T-helper 17 cell (primary cell): ENCODE results near the gene GNG5. TPM values are rescaled to one million over a fixed set of nuclear protein-coding genes. Genes with fewer than 3 reads are reported as not detected.

Experiments
- ATAC-seq: fragments of 150-1000 bp; cut with Tn5 transposase; 2 replicates; pipeline ENCODE4 v1.10.0; 2021; ENCODE audit warnings: mild to moderate bottlenecking, moderate library complexity
- DNase-seq, 3 donors: peaks; one replicate each; pipeline versions ENCODE4 v3.0.0 to v3.0.0-alpha.2; 2020 to 2021
- H3K9me3 ChIP-seq: one replicate; pipeline ENCODE4 v1.7.0; 2013; ENCODE audit warnings: low read length, mild to moderate bottlenecking; ENCODE audit not compliant: control insufficient read depth, poor library complexity, severe bottlenecking
- H3K27ac Mint-ChIP-seq: one replicate; pipeline ENCODE4 v1.8.0; 2022; ENCODE audit warnings: mild to moderate bottlenecking, moderate library complexity, mixed read lengths
- H3K27me3 Mint-ChIP-seq: one replicate; pipeline ENCODE4 v1.8.0; 2022; ENCODE audit warnings: mixed read lengths
- H3K36me3 Mint-ChIP-seq: one replicate; pipeline ENCODE4 v1.8.0; 2022; ENCODE audit warnings: low read depth, mixed read lengths
- H3K4me1 Mint-ChIP-seq: one replicate; pipeline ENCODE4 v1.8.0; 2022; ENCODE audit warnings: mild to moderate bottlenecking, mixed read lengths
- H3K4me3 Mint-ChIP-seq: one replicate; pipeline ENCODE4 v1.8.0; 2022; ENCODE audit warnings: mild to moderate bottlenecking, moderate library complexity, mixed read lengths
- total RNA-seq, 4 donors: library from RNA in 2 of 4; stranded (reverse) in 2 of 4; gene quantifications; one replicate each; pipeline ENCODE4 v1.2.3 and lab custom pipeline; 2022 to 2026

GNG5 gene
- total RNA-seq, 2 donors from 2014 or later, result 27.6 to 34.8 TPM

GRCh38 chr1:84506729-84507453 is 510 bp upstream of the GNG5 start:
- no peak for DNase-seq
- Mint-ChIP-seq H3K4me3 (peak overlapping the region; percentile 98), H3K4me1 (peaks cover 28% of the 10 kb centered on the region), H3K27me3 (no peaks in the 10 kb centered on the region), H3K36me3 (peaks cover 5% of the 10 kb centered on the region), H3K27ac (peak overlapping the region; percentile 98)
- H3K9me3 ChIP-seq, result no peaks in the 10 kb centered on the region
- no peak for ATAC-seq

- H3K36me3 Mint-ChIP-seq, result peaks cover 5% of the 10 kb centered on the region
- H3K4me1 Mint-ChIP-seq, result peaks cover 40% of the 10 kb centered on the region
- ATAC-seq (peak; percentile 29), DNase-seq (peak in 1 of 3 donors; percentile 6)
- peak overlapping the region; percentile 98 for H3K4me3 Mint-ChIP-seq
- no peaks in the 10 kb centered on the region for H3K27me3 Mint-ChIP-seq
- peak overlapping the region; percentile 98 for H3K27ac Mint-ChIP-seq
- no peaks in the 10 kb centered on the region for H3K9me3 ChIP-seq
Measured at GRCh38 chr1:84505493-84506001, 834 bp downstream of the GNG5 start.

DNA sequence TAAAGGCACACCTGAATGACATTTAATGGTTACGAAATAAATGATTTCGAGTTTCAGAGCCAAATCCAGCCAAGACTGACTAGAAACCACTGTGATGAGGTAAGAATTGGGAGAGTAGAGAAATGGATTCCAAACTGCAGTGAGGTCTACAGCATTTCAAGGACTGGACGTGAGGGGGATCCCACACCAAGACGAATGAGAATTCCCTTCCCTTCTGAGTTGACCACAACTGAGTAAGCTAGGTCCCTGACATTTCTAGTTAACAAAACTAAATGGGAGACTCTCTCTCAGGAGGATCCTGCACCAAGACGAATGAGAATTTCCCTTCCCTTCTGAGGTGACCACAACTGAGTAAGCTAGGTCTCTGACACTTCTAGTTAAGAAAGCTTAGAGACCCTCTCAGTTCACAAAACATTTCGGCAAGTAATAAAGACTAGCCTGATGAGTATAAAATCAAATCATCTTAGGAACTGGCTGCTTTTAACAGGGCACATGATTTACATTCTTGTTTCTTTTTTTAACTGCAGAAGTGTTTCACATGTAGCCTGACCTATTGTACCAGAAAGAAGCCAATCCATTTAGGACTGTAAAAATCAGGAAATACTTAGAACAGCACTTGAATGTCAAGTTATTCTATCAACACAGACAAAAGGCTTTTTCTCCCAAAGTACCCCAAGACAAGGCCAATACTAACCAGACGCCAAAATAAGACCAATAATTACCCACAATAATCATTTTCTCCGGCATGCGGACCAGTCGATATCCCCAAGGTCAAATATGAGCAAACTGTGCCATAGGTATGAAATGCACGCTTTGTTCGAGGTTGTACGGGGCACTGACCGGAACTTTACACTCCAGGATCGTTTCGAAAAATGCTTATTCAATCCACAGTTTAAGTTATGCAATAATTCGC is 1.5 kb downstream of the GNG5 start:
- Mint-ChIP-seq H3K27ac (peak overlapping the region; percentile 98), H3K4me1 (peaks cover 41% of the 10 kb centered on the region), H3K4me3 (peak overlapping the region; percentile 98), H3K36me3 (peaks cover 5% of the 10 kb centered on the region), H3K27me3 (no peaks in the 10 kb centered on the region)
- no peak for DNase-seq
- H3K9me3 ChIP-seq, result no peaks in the 10 kb centered on the region
- no peak for ATAC-seq

DNA sequence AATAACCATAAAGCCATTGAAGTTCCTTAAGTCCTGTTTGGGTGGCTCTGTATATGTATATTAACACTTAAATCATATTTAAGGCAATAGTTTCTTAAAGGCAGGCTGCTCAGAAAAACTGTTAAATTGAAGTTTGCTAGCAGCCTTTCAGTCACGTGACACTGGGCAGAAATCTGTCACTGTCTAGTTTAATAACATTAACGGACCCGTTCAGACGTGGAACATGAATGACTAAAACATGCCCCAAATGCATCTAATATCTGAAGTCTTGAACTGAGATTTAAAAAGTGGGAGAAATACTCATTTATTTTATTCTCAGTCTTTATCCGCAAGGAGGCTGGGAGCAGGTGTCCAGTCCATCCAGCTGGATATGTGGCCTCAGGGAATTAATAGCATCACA is 3.5 kb downstream of the GNG5 start:
- no peak overlapping the region for H3K4me3 Mint-ChIP-seq
- no peaks in the 10 kb centered on the region for H3K27me3 Mint-ChIP-seq
- H3K36me3 Mint-ChIP-seq, result peaks cover 5% of the 10 kb centered on the region
- no peaks in the 10 kb centered on the region for H3K9me3 ChIP-seq
- DNase-seq (no peak), ATAC-seq (no peak)
- H3K4me1 Mint-ChIP-seq, result peaks cover 45% of the 10 kb centered on the region
- H3K27ac Mint-ChIP-seq, result no peak overlapping the region

DNA sequence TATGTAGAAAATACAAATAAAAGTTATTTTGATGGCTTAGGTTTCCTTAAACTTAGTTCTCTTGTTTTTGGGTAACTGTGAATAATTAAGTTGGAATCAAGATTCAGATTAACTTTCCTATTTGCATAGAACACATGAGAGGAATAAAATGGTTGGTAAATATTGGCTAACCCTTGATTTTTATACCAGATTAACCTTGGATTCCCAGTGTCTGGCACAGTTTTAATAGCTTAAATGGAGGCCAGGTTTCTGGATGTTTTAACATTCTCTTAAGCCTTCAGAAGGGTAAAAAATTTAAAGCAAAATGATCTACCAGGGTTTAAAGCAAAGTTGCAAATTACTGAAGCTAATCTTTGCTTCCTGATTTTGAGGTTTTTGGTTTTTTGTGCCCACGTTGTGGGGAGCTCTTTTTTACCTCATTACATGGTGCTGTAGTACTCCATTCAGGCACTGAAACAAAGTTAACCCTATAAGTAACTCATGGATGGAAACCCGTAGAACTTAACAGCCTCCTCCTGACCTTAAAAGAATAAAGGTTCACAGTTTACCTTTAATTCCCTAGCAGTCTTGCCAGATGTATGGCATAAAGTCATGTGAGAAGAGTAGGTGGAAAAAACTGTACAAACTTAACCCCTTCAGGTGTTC is 8.6 kb downstream of the GNG5 start:
- DNase-seq (no peak), ATAC-seq (peak; percentile 51)
- H3K27ac Mint-ChIP-seq, result peak overlapping the region; percentile 60
- H3K4me3 Mint-ChIP-seq, result no peak overlapping the region
- no peaks in the 10 kb centered on the region for H3K36me3 Mint-ChIP-seq
- H3K27me3 Mint-ChIP-seq, result no peaks in the 10 kb centered on the region
- no peaks in the 10 kb centered on the region for H3K9me3 ChIP-seq
- H3K4me1 Mint-ChIP-seq, result peaks cover 28% of the 10 kb centered on the region

- Mint-ChIP-seq H3K4me3 (no peak overlapping the region), H3K36me3 (no peaks in the 10 kb centered on the region), H3K27ac (no peak overlapping the region)
Measured at GRCh38 chr1:84496498-84496897, 9.9 kb downstream of the GNG5 start.

DNA sequence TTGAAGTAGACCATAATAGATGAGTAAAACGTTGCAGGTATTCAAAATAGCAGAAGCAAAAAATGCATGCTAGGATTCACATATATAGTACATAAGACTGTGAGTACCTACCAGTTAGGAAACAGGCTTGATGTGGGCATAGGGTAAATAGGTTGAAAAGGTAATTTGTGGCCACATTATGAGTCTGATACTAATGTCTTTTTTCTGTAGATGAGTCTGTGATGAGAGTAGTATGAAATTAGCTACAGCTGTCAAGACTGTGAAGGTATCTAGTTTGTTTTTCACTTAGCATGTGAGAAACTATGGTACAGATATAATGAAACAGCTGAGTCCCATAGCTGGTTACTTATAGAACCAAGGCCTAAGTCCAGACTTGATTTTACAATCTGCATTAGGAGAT is 12.6 kb downstream of the GNG5 start:
- H3K9me3 ChIP-seq, result no peaks in the 10 kb centered on the region
- H3K4me1 Mint-ChIP-seq, result peaks cover 19% of the 10 kb centered on the region
- H3K27ac Mint-ChIP-seq, result peak overlapping the region; percentile 11
- no peaks in the 10 kb centered on the region for H3K27me3 Mint-ChIP-seq
- peaks cover 5% of the 10 kb centered on the region for H3K36me3 Mint-ChIP-seq
- DNase-seq (no peak), ATAC-seq (no peak)
- H3K4me3 Mint-ChIP-seq, result no peak overlapping the region

More at GRCh38 chr1:84496498-84496897, 9.9 kb downstream of the GNG5 start:
- DNase-seq (no peak), ATAC-seq (no peak)
- Mint-ChIP-seq H3K4me1 (peaks cover 20% of the 10 kb centered on the region), H3K27me3 (no peaks in the 10 kb centered on the region)
- no peaks in the 10 kb centered on the region for H3K9me3 ChIP-seq

DNA sequence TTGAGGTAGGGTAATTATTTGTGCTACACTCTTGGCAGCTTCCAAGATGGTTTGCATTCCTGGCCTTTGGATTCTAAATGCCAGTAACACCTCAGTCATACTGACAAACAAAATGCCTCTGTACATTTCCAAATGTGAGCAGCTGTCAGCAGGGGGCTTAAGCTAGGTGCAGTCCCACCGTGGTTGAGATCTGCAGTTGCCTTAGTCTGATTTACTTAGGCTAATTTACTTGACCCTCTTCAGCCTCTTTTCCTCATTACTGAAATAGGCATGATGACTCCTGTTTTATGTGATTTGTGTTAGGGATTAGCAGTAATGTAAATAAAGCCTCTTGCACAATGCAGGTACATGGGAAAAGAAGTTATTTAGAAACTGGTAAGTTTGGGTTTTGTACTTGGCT is 13.7 kb downstream of the GNG5 start:
- peaks cover 5% of the 10 kb centered on the region for H3K36me3 Mint-ChIP-seq
- H3K4me3 Mint-ChIP-seq, result no peak overlapping the region
- H3K9me3 ChIP-seq, result no peaks in the 10 kb centered on the region
- peaks cover 14% of the 10 kb centered on the region for H3K4me1 Mint-ChIP-seq
- no peaks in the 10 kb centered on the region for H3K27me3 Mint-ChIP-seq
- DNase-seq, result no peak
- no peak for ATAC-seq
- H3K27ac Mint-ChIP-seq, result peak overlapping the region; percentile 45

- Mint-ChIP-seq H3K27me3 (no peaks in the 10 kb centered on the region), H3K36me3 (peaks cover 9% of the 10 kb centered on the region), H3K27ac (peak overlapping the region; percentile 87)
Measured at GRCh38 chr1:84489766-84490165, 16.6 kb downstream of the GNG5 start.

GRCh38 chr1:84488107-84488506 is 18.3 kb downstream of the GNG5 start:
- no peaks in the 10 kb centered on the region for H3K27me3 Mint-ChIP-seq
- H3K4me3 Mint-ChIP-seq, result no peak overlapping the region
- no peak overlapping the region for H3K27ac Mint-ChIP-seq
- no peaks in the 10 kb centered on the region for H3K9me3 ChIP-seq
- H3K36me3 Mint-ChIP-seq, result peaks cover 12% of the 10 kb centered on the region
- peaks cover 23% of the 10 kb centered on the region for H3K4me1 Mint-ChIP-seq
- DNase-seq (no peak), ATAC-seq (no peak)

More at GRCh38 chr1:84489766-84490165, 16.6 kb downstream of the GNG5 start:
- H3K4me3 Mint-ChIP-seq, result no peak overlapping the region
- ATAC-seq, result no peak
- no peak for DNase-seq
- H3K4me1 Mint-ChIP-seq, result peaks cover 25% of the 10 kb centered on the region
- H3K9me3 ChIP-seq, result no peaks in the 10 kb centered on the region

DNA sequence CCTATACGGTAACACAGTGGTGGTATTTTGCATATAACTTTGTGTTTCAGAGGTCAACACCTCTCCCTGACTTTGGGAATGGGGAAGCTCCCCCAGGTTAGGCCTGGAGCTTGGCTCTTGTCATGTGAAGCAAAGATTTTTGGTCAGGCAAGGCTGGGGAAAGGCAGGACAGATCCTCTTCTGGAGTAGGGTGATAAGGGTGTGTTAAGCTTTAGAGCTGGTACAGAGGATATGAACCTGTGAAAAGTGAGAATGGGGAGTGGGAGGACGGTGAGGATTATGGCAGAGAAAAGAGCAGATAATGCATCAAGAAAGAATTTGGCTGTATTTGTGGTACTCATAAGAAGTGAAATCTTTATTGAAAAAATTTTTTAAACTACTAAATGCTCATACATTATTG is 25.1 kb downstream of the GNG5 start:
- peaks cover 7% of the 10 kb centered on the region for H3K36me3 Mint-ChIP-seq
- no peaks in the 10 kb centered on the region for H3K9me3 ChIP-seq
- H3K27ac Mint-ChIP-seq, result no peak overlapping the region
- no peaks in the 10 kb centered on the region for H3K27me3 Mint-ChIP-seq
- DNase-seq, result no peak
- ATAC-seq, result no peak
- peaks cover 35% of the 10 kb centered on the region for H3K4me1 Mint-ChIP-seq
- peak overlapping the region; percentile 39 for H3K4me3 Mint-ChIP-seq

GRCh38 chr1:84480650-84481049 is 25.7 kb downstream of the GNG5 start:
- no peak for ATAC-seq
- Mint-ChIP-seq H3K36me3 (peaks cover 9% of the 10 kb centered on the region), H3K27me3 (peaks cover 3% of the 10 kb centered on the region), H3K27ac (no peak overlapping the region), H3K4me1 (peaks cover 32% of the 10 kb centered on the region), H3K4me3 (no peak overlapping the region)
- H3K9me3 ChIP-seq, result no peaks in the 10 kb centered on the region
- no peak for DNase-seq

DNA sequence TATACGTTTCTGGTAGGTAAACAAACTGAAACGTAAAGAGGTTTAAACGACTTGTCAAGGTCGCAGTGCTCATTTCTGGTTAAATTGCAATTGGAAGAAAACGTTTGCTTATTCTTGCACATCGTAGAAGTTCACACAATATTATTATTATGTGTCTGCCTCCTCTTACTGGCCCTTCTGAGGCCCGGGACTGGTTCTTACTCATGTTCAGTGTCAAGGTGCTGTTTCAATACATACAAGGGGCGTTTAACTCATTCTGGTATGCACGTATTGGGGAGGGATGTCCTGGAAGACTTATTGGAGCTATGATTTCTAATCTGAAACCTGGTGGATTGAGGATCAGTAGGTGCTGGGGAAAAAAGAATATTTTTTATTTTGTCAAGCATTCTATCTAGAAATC is 26.4 kb downstream of the GNG5 start:
- DNase-seq (no peak), ATAC-seq (no peak)
- Mint-ChIP-seq H3K36me3 (peaks cover 10% of the 10 kb centered on the region), H3K27ac (peak overlapping the region; percentile 94), H3K27me3 (peaks cover 10% of the 10 kb centered on the region), H3K4me1 (peaks cover 32% of the 10 kb centered on the region), H3K4me3 (peak overlapping the region; percentile 95)
- no peaks in the 10 kb centered on the region for H3K9me3 ChIP-seq
